Activated naive CD4-positive, alpha-beta T cell treated with anti-CD3 and anti-CD28 coated beads, Interleukin-2, amount 50 U/mL, for 24 hours (primary cell): ENCODE results near the gene SC5D.

Source experiments
- H3K27ac Mint-ChIP-seq: one replicate; pipeline ENCODE4 v1.8.0; 2021; ENCODE audit warnings: mild to moderate bottlenecking, mixed read lengths
- H3K27me3 Mint-ChIP-seq: one replicate; pipeline ENCODE4 v1.8.0; 2021; ENCODE audit warnings: mixed read lengths
- H3K36me3 Mint-ChIP-seq: one replicate; pipeline ENCODE4 v1.8.0; 2021; ENCODE audit warnings: mixed read lengths
- H3K4me1 Mint-ChIP-seq: one replicate; pipeline ENCODE4 v1.8.0; 2021; ENCODE audit warnings: mixed read lengths
- H3K4me3 Mint-ChIP-seq: one replicate; pipeline ENCODE4 v1.8.0; 2021; ENCODE audit warnings: mild to moderate bottlenecking, mixed read lengths
- H3K9me3 Mint-ChIP-seq: one replicate; pipeline ENCODE4 v1.8.0; 2021; ENCODE audit warnings: mixed read lengths

SC5D gene

DNA sequence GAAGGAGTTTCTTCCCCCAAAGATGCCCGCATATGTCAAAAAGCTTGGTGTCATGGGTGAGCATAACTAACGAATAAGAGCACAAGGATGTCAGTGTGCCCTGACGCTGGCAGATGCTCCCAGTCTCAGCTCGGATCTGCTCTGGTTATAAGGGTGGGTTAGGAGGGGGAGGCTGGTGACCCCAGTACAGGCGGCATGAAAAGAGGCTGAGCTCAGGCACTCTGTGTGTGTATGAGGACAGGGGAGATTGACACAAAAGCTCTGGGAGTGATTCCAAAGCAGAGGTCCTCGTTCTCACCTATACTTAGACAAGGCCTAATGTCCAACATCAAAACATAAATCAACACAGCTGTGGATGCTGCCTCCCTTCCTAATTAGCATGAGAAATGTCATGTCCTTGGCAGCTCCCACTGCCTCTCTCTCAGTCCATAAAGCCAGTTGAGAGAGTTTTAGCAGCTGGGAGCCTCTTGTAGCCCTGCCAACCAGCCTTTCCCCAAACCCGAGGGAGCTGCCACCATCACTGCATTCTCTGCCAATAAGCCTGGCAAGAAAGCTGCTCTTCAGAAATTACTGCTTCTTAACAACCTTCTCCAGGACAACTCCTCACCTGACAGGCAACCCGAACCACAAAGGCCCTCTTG is 59.8 kb downstream of the SC5D start:
- H3K27ac Mint-ChIP-seq: no peak overlapping the region
- no peak overlapping the region for H3K4me3 Mint-ChIP-seq
- H3K27me3 Mint-ChIP-seq: no peaks in the 10 kb centered on the region
- H3K4me1 Mint-ChIP-seq: peaks cover 3% of the 10 kb centered on the region
- no peaks in the 10 kb centered on the region for H3K9me3 Mint-ChIP-seq
- H3K36me3 Mint-ChIP-seq: no peaks in the 10 kb centered on the region

DNA sequence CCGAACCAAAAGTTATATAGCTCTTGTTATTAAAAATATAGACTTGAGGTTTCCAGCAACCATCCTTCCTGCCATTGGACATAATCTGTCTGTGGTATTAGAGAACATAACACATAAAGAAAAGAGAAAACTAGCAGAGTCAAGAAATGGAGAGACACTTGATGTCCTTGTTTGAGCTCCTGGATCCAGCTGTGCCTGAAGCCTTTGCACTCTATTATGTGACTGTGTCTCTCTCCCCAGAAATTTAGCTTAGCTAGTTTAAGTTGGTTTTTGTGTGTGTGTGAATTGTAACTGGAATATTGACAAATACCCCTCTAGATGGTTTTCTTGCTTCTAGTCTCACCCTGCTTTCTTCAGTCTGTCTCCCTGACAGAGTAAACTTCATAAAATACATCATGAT is 61.6 kb downstream of the SC5D start:
- H3K4me3 Mint-ChIP-seq: no peak overlapping the region
- H3K36me3 Mint-ChIP-seq: no peaks in the 10 kb centered on the region
- no peaks in the 10 kb centered on the region for H3K9me3 Mint-ChIP-seq
- H3K27ac Mint-ChIP-seq: no peak overlapping the region
- H3K27me3 Mint-ChIP-seq: no peaks in the 10 kb centered on the region
- H3K4me1 Mint-ChIP-seq: peaks cover under 1% of the 10 kb centered on the region

DNA sequence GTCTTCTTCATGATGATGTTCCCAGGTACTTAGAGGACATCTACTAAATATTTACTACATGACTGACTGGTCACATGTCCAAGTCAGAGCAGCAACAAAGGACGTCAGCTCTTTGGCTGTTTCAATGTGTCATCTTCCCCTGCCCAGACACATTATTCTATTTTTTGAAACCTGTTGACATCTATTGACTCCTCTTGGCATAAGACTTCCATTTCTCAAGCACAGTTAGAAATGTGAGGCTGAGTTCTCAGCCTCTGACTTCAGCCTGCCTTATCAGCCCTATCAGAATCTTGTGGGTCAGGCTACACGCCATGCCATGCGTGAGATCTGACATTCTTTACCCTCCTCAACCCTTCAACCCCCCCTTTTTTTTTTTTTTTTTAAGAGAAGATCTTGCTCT is 63.8 kb downstream of the SC5D start:
- no peaks in the 10 kb centered on the region for H3K27me3 Mint-ChIP-seq
- no peaks in the 10 kb centered on the region for H3K36me3 Mint-ChIP-seq
- no peaks in the 10 kb centered on the region for H3K9me3 Mint-ChIP-seq
- H3K4me1 Mint-ChIP-seq: no peaks in the 10 kb centered on the region
- no peak overlapping the region for H3K4me3 Mint-ChIP-seq
- H3K27ac Mint-ChIP-seq: no peak overlapping the region
